MM.1S (cell line): ENCODE results near the gene CANT1.

Experiments used
- DNase-seq: peaks from one replicate; pipeline ENCODE4 v3.0.0-alpha.2; 2015
- H2AFZ ChIP-seq: fragments of 300-600 bp; sonication (generic); 2 replicates; pipeline ENCODE4 v1.6.0; 2016; ENCODE audit warnings: antibody characterized with exemption, low read length
- H3F3A ChIP-seq: fragments of 300-600 bp; sonication (generic); 2 replicates; pipeline ENCODE4 v1.6.1; 2016; ENCODE audit warnings: mild to moderate bottlenecking, antibody characterized with exemption, low read length, moderate library complexity, mixed read lengths; ENCODE audit not compliant: insufficient read depth
- H3K27ac ChIP-seq: fragments of 300-600 bp; sonication (generic); 2 replicates; pipeline ENCODE4 v1.5.1; 2016; ENCODE audit warnings: mild to moderate bottlenecking, low read length
- H3K27me3 ChIP-seq: fragments of 300-600 bp; sonication (generic); replicated peaks from 2 replicates; pipeline ENCODE4 v1.6.0; 2016; ENCODE audit warnings: low read length; ENCODE audit not compliant: insufficient read depth
- H3K36me3 ChIP-seq: fragments of 300-600 bp; sonication (generic); replicated peaks from 2 replicates; pipeline ENCODE4 v1.6.1; 2016; ENCODE audit warnings: mild to moderate bottlenecking, low read length, mixed read lengths; ENCODE audit not compliant: insufficient read depth
- H3K4me1 ChIP-seq: fragments of 300-600 bp; sonication (generic); 2 replicates; pipeline ENCODE4 v1.6.1; 2016; ENCODE audit warnings: low read length, mixed read lengths
- H3K4me2 ChIP-seq: fragments of 300-600 bp; sonication (generic); 2 replicates; pipeline ENCODE4 v1.6.0; 2016; ENCODE audit warnings: low read depth, low read length
- H3K4me3 ChIP-seq: fragments of 300-600 bp; sonication (generic); 2 replicates; pipeline ENCODE4 v1.5.1; 2016; ENCODE audit warnings: low read length, mixed read lengths
- H3K79me2 ChIP-seq: fragments of 300-600 bp; sonication (generic); 2 replicates; pipeline ENCODE4 v1.6.1; 2016; ENCODE audit warnings: mixed run types, low read length, mixed read lengths
- H3K9ac ChIP-seq: fragments of 300-600 bp; sonication (generic); 2 replicates; pipeline ENCODE4 v1.6.1; 2016; ENCODE audit warnings: low read length, mixed read lengths
- H3K9me2 ChIP-seq: fragments of 300-600 bp; sonication (generic); replicated peaks from 2 replicates; pipeline ENCODE4 v1.6.1; 2016; ENCODE audit warnings: mild to moderate bottlenecking, low read length, mixed read lengths; ENCODE audit not compliant: insufficient read depth
- H3K9me3 ChIP-seq: fragments of 300-600 bp; sonication (generic); replicated peaks from 2 replicates; pipeline ENCODE4 v1.6.1; 2016; ENCODE audit warnings: mild to moderate bottlenecking, low read length, mixed read lengths; ENCODE audit not compliant: insufficient read depth
- H4K20me1 ChIP-seq: fragments of 300-600 bp; sonication (generic); 2 replicates; pipeline ENCODE4 v1.6.1; 2016; ENCODE audit warnings: mild to moderate bottlenecking, low read length, moderate library complexity, mixed read lengths; ENCODE audit not compliant: insufficient read depth
- EZH2 ChIP-seq: fragments of 300-600 bp; sonication (generic); optimal IDR thresholded peaks from 2 replicates; pipeline ENCODE3; 2017; ENCODE audit warnings: low read depth, mild to moderate bottlenecking, antibody characterized with exemption, low read length, mixed read lengths
- EZH2phosphoT487 ChIP-seq: fragments of 300-600 bp; sonication (generic); IDR thresholded peaks from 2 replicates; pipeline ENCODE4 v1.6.1; 2018; ENCODE audit warnings: antibody characterized with exemption, low read length
- TF ChIP-seq, protein P1 (sequence below): fragments of 300-600 bp; sonication (generic); IDR thresholded peaks from 2 replicates; pipeline ENCODE4 v1.5.1; 2016; ENCODE audit warnings: antibody characterized with exemption, low read length, mixed read lengths

CANT1 gene

DNA sequence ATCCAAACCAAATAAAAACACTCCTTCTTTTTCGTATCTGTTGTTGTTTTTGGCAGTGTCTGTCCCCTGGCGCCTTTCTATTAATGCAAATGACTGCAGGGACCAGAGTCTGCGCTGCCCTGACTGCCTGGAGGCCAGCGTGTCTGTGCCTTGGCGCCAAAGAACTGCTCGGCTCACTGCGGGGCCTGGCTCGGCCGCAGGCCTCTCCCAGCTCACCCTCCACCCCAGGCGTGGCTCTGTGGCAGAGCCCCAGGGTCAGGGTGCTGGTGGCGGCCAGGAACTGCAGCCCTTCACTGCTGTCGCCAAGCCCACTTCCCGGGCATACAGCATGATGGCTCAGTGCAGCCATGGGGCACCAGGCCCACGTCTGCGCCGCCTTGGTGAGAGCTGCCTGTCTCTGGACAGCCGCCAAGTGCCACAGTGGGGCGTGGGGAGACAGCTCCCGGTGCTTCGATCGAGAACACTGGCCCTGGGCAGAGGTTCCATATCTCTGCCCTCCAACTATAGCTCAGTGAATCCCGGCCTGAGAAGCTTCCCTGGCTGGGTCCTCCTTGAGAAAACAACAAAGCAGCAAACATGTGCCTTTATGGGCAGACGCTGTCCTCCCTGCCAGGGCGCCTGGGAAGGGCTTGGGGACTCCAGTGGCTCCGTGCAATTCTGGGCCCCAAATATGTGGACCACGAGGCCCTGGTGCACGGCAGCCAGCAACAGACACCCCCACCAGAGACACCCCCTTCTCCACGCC is 11.1 kb downstream of the CANT1 start:
- H4K20me1 ChIP-seq: no peaks in the 10 kb centered on the region
- no peak overlapping the region for H3K4me2 ChIP-seq
- H3K27ac ChIP-seq: no peak overlapping the region
- TF ChIP-seq, protein P1, sequence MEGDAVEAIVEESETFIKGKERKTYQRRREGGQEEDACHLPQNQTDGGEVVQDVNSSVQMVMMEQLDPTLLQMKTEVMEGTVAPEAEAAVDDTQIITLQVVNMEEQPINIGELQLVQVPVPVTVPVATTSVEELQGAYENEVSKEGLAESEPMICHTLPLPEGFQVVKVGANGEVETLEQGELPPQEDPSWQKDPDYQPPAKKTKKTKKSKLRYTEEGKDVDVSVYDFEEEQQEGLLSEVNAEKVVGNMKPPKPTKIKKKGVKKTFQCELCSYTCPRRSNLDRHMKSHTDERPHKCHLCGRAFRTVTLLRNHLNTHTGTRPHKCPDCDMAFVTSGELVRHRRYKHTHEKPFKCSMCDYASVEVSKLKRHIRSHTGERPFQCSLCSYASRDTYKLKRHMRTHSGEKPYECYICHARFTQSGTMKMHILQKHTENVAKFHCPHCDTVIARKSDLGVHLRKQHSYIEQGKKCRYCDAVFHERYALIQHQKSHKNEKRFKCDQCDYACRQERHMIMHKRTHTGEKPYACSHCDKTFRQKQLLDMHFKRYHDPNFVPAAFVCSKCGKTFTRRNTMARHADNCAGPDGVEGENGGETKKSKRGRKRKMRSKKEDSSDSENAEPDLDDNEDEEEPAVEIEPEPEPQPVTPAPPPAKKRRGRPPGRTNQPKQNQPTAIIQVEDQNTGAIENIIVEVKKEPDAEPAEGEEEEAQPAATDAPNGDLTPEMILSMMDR: no peak
- TF ChIP-seq EZH2: no peak
- no peak for TF ChIP-seq EZH2phosphoT487
- H3F3A ChIP-seq: no peaks in the 10 kb centered on the region
- no peaks in the 10 kb centered on the region for H3K4me1 ChIP-seq
- no peaks in the 10 kb centered on the region for H3K9me3 ChIP-seq
- H3K27me3 ChIP-seq: no peaks in the 10 kb centered on the region
- H2AFZ ChIP-seq: no peak overlapping the region
- no peak overlapping the region for H3K9ac ChIP-seq
- H3K9me2 ChIP-seq: no peaks in the 10 kb centered on the region
- peaks cover 50% of the 10 kb centered on the region for H3K79me2 ChIP-seq
- peaks cover under 1% of the 10 kb centered on the region; the same call in 1 of the 2 replicates for H3K36me3 ChIP-seq
- no peak for DNase-seq
- no peak overlapping the region for H3K4me3 ChIP-seq

DNA sequence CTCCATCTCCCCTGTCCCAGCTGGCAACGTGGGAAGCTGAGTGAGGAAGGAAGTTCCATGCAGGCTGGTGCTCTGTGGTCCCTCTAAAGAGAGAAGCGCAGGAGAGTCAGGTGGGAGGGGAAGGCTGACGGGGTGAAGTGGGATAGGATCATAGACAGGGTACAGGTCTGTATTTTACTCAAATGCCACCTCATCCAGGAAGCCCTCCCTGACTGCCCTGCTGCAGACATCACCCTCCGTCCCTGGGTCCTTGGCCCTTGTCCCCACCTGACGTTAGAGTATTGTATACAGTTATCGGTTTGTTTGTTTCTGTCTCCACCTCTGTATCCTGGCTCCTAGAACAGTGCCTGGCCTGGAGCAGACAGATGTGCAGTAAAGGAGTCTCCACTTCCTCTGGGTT is 11.7 kb downstream of the CANT1 start:
- no peak overlapping the region for H3K4me2 ChIP-seq
- H2AFZ ChIP-seq: no peak overlapping the region
- H4K20me1 ChIP-seq: no peaks in the 10 kb centered on the region
- no peaks in the 10 kb centered on the region for H3F3A ChIP-seq
- H3K9me3 ChIP-seq: no peaks in the 10 kb centered on the region
- no peaks in the 10 kb centered on the region for H3K9me2 ChIP-seq
- H3K27me3 ChIP-seq: no peaks in the 10 kb centered on the region
- no peak for DNase-seq
- no peak overlapping the region for H3K27ac ChIP-seq
- peaks cover 44% of the 10 kb centered on the region for H3K79me2 ChIP-seq
- no peak overlapping the region for H3K9ac ChIP-seq
- TF ChIP-seq EZH2phosphoT487 (no peak), EZH2 (no peak)
- TF ChIP-seq, protein P1: no peak
- H3K36me3 ChIP-seq: peaks cover 2% of the 10 kb centered on the region; the same call in 1 of the 2 replicates
- H3K4me3 ChIP-seq: no peak overlapping the region
- H3K4me1 ChIP-seq: no peaks in the 10 kb centered on the region

DNA sequence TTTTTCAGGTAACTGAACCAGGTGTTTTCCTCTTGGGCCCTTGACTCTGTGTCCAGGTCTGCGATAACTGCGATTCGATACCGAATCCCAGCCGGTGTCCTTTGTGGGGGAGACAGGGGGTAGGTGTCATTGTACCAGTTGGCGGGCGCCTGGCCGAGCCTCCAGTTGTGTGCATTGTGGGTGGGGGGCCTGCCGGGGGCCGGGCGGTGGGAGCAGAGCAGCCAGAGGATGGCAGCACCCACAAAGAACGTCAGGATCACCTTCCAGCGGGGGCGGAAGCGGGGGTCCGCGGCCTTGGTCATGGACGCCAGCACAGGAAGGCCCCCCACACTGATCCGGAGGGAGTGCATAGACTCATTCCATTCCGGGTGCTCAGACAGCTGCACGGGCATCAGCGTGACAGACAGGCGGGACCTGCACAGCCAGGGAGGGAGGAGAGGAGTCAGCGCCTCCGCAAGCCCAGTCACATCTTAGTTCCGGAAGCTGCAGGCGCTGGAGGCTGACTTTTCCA is 12.3 kb downstream of the CANT1 start:
- Histone ChIP-seq H3K36me3 (peaks cover 2% of the 10 kb centered on the region), H3K4me3 (no peak overlapping the region), H3K4me1 (no peaks in the 10 kb centered on the region), H3K9ac (no peak overlapping the region), H3K79me2 (peaks cover 38% of the 10 kb centered on the region), H3K27me3 (no peaks in the 10 kb centered on the region), H3K4me2 (no peak overlapping the region), H3K9me3 (no peaks in the 10 kb centered on the region), H3K27ac (no peak overlapping the region), H2AFZ (no peak overlapping the region), H3F3A (no peaks in the 10 kb centered on the region), H4K20me1 (no peaks in the 10 kb centered on the region), H3K9me2 (no peaks in the 10 kb centered on the region)
- TF ChIP-seq EZH2phosphoT487: no peak
- TF ChIP-seq, protein P1: no peak
- TF ChIP-seq EZH2: no peak
- no peak for DNase-seq
